ENCODE results near the gene PITRM1. TPM values are rescaled to one million over a fixed set of nuclear protein-coding genes. Genes with fewer than 3 reads are reported as not detected.

PITRM1 gene
- total RNA-seq, 1 donor from 2014 or later, result 47.6 TPM

GRCh38 chr10:3197348-3198003 lies 24.9 kb upstream of the PITRM1 start:
- Mint-ChIP-seq H3K27ac (peak overlapping the region; percentile 77), H3K4me3 (ENCODE audit: low read depth) (peak overlapping the region; percentile 0), H3K36me3 (ENCODE audit: insufficient read depth) (no peaks in the 10 kb centered on the region)

DNA sequence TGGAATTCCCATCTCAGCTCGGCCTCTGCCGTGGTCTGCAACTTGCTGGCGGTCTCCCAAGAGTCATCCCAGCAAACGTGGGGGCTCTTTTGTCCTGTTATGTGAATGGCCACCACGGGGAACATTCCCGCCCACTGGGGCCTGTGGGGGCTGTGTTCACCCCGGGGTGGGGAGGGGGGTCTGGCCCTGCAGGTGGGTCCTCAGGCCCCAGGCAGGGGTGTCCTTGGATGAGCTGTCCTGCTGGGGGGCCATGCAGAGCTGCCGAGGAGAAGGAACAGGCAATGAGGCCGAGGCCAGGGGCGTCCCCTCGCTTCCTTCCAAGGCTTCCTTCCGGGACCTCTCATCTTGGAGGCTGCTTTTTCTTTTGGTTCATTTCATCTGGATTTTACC lies 24.4 kb upstream of the PITRM1 start:
- no peak overlapping the region for H3K4me3 Mint-ChIP-seq (ENCODE audit: low read depth)
- H3K27me3 Mint-ChIP-seq, result peaks cover 40% of the 10 kb centered on the region
- no peak for TF ChIP-seq CTCF (IDR thresholded peaks at IDR 0.05; ENCODE audit: unreplicated experiment)
- H3K9me3 Mint-ChIP-seq (ENCODE audit: low read depth), result no peaks in the 10 kb centered on the region
- no peak for DNase-seq (ENCODE audit: low spot score, unreplicated experiment)
- H3K27ac Mint-ChIP-seq, result no peak overlapping the region
- H3K36me3 Mint-ChIP-seq (ENCODE audit: insufficient read depth), result no peaks in the 10 kb centered on the region
- H3K4me1 Mint-ChIP-seq (ENCODE audit: low read depth), result peaks cover 4% of the 10 kb centered on the region

More at GRCh38 chr10:3197348-3198003, 24.9 kb upstream of the PITRM1 start:
- Mint-ChIP-seq H3K27me3 (peaks cover 40% of the 10 kb centered on the region), H3K4me1 (ENCODE audit: low read depth) (peaks cover 4% of the 10 kb centered on the region), H3K9me3 (ENCODE audit: low read depth) (no peaks in the 10 kb centered on the region)
- DNase-seq (ENCODE audit: low spot score, unreplicated experiment), result peak; percentile 75
- peak; percentile 95 for TF ChIP-seq CTCF (IDR thresholded peaks at IDR 0.05; ENCODE audit: unreplicated experiment)

- Mint-ChIP-seq H3K4me1 (ENCODE audit: low read depth) (peaks cover 4% of the 10 kb centered on the region), H3K36me3 (ENCODE audit: insufficient read depth) (no peaks in the 10 kb centered on the region), H3K27me3 (peaks cover 36% of the 10 kb centered on the region), H3K4me3 (ENCODE audit: low read depth) (no peak overlapping the region), H3K27ac (no peak overlapping the region), H3K9me3 (ENCODE audit: low read depth) (no peaks in the 10 kb centered on the region)
- no peak for TF ChIP-seq CTCF (IDR thresholded peaks at IDR 0.05; ENCODE audit: unreplicated experiment)
- no peak for DNase-seq (ENCODE audit: low spot score, unreplicated experiment)
Measured at GRCh38 chr10:3196482-3196881, 23.9 kb upstream of the PITRM1 start.

DNA sequence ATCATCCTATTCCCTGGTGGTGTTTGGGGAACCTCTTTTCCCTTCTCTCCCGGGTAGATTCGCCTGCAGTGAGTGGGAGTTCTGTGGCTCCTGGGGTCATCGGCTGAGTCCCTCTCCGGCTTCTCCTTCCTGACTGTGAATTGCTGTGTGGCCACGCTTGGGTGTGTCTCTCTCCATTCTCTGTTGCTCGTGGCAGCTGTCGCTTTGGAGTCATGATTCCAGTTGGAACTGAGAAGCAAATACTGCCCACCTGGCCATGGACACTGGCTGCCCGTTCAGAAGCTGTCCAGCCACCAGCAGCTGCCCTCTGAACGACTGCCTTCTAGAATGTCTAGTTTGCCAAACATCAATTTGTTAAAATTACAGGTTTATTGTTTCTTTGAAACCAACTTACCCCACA lies 23.1 kb upstream of the PITRM1 start:
- H3K4me3 Mint-ChIP-seq (ENCODE audit: low read depth), result no peak overlapping the region
- H3K27me3 Mint-ChIP-seq, result peaks cover 33% of the 10 kb centered on the region
- H3K36me3 Mint-ChIP-seq (ENCODE audit: insufficient read depth), result no peaks in the 10 kb centered on the region
- peaks cover 4% of the 10 kb centered on the region for H3K4me1 Mint-ChIP-seq (ENCODE audit: low read depth)
- no peaks in the 10 kb centered on the region for H3K9me3 Mint-ChIP-seq (ENCODE audit: low read depth)
- no peak for DNase-seq (ENCODE audit: low spot score, unreplicated experiment)
- no peak for TF ChIP-seq CTCF (IDR thresholded peaks at IDR 0.05; ENCODE audit: unreplicated experiment)
- no peak overlapping the region for H3K27ac Mint-ChIP-seq

DNA sequence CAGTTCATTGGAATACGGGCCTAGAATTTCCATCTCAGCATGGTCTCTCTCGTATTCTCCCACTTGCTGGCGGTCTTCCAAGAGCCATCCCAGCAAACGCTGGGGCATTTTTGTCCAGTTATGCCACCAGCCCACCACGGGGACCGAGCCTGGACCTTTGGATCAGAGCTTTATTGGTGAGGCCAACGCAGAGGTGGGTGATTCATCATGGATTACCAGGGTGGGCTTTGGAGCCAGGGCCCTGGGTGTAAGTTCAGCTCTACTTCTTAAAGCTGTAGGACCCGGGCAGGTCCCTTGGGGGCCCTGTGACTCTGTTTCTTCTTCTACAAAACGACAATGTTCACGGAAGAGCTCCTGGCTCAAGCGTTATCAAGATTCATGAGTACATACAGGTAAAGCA lies 22.7 kb upstream of the PITRM1 start:
- no peak for TF ChIP-seq CTCF (IDR thresholded peaks at IDR 0.05; ENCODE audit: unreplicated experiment)
- Mint-ChIP-seq H3K27ac (no peak overlapping the region), H3K27me3 (peaks cover 28% of the 10 kb centered on the region), H3K4me1 (ENCODE audit: low read depth) (peaks cover 4% of the 10 kb centered on the region), H3K36me3 (ENCODE audit: insufficient read depth) (no peaks in the 10 kb centered on the region), H3K9me3 (ENCODE audit: low read depth) (no peaks in the 10 kb centered on the region), H3K4me3 (ENCODE audit: low read depth) (no peak overlapping the region)
- no peak for DNase-seq (ENCODE audit: low spot score, unreplicated experiment)
